NT2/D1 (cell line): ENCODE results near the gene LIN37.

Experiments
- DNase-seq: peaks from one replicate; pipeline ENCODE4 v3.0.0-alpha.2; 2011; ENCODE audit warnings: low read depth, low spot score
- H3K27me3 ChIP-seq: 2 replicates; pipeline ENCODE4 v1.6.0; 2011; ENCODE audit warnings: mild to moderate bottlenecking; ENCODE audit not compliant: insufficient read length, insufficient read depth
- H3K36me3 ChIP-seq: 2 replicates; pipeline ENCODE4 v1.6.1; 2011; ENCODE audit warnings: mild to moderate bottlenecking, low read length, mixed read lengths; ENCODE audit not compliant: insufficient read depth, insufficient read length
- H3K4me1 ChIP-seq: 2 replicates; pipeline ENCODE4 v1.5.1; 2011; ENCODE audit not compliant: insufficient read depth, insufficient read length
- H3K4me3 ChIP-seq: 2 replicates; pipeline ENCODE4 v1.5.1; 2011; ENCODE audit warnings: low read depth; ENCODE audit not compliant: insufficient read length
- H3K9ac ChIP-seq: 2 replicates; pipeline ENCODE4 v1.6.0; 2011; ENCODE audit warnings: low read depth; ENCODE audit not compliant: insufficient read length
- H3K9me3 ChIP-seq: 2 replicates; pipeline ENCODE4 v1.5.1; 2011; ENCODE audit warnings: mild to moderate bottlenecking, low read length; ENCODE audit not compliant: insufficient read depth
- SUZ12 ChIP-seq: IDR thresholded peaks from 2 replicates; pipeline ENCODE4 v1.6.1; 2011; ENCODE audit not compliant: insufficient read length, insufficient read depth; ENCODE audit errors: extremely low read depth
- YY1 ChIP-seq: IDR thresholded peaks from 2 replicates; pipeline ENCODE4 v1.6.1; 2011; ENCODE audit not compliant: insufficient read length, insufficient read depth
- ZNF274 ChIP-seq: IDR thresholded peaks from 2 replicates; pipeline ENCODE4 v1.6.1; 2011; ENCODE audit warnings: mild to moderate bottlenecking, low read depth, low read length

Gene LIN37

GRCh38 chr19:35732540-35733179, 15.7 kb upstream of the LIN37 start:
- H3K36me3 ChIP-seq, result peaks cover 95% of the 10 kb centered on the region
- TF ChIP-seq ZNF274 (no peak), YY1 (no peak), SUZ12 (no peak)
- DNase-seq, result no peak
- H3K9ac ChIP-seq, result no peak overlapping the region
- peaks cover 2% of the 10 kb centered on the region for H3K4me1 ChIP-seq
- no peak overlapping the region for H3K4me3 ChIP-seq
- H3K27me3 ChIP-seq, result no peaks in the 10 kb centered on the region
- H3K9me3 ChIP-seq, result no peaks in the 10 kb centered on the region

DNA sequence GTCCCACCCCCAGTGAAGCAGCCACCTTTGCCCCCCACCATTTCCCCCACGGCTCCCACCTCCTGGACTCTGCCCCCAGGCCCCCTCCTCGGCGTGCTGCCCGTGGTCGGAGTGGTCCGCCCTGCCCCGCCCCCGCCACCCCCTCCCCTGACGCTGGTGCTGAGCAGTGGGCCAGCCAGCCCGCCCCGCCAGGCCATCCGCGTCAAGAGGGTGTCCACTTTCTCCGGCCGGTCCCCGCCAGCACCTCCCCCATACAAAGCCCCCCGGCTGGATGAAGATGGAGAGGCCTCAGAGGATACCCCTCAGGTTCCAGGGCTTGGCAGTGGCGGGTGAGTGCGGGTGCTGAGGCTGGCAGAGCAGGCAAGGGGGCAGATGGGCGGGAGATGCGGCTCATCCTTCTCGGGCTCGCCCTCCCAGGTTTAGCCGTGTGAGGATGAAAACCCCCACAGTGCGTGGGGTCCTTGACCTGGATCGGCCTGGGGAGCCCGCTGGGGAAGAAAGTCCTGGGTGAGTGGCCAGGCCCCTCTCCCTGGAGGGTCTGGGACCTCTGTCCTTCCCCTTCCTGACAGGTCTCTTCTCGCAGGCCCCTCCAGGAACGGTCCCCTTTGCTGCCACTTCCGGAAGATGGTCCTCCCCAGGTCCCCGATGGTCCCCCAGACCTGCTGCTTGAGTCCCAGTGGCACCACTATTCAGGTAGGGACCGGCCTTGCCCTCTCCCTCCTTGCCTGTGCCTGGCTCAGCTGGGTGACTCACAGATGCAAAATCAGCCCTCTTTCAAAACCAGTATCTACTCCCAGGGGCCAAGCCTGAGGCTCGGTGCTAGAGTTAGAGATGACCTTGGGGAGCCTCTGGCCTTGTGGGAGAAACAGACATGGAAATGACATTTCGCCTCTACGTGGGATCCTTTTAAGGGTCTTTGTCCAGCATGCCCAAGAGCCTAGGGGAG, 14.9 kb upstream of the LIN37 start:
- peaks cover 95% of the 10 kb centered on the region for H3K36me3 ChIP-seq
- TF ChIP-seq SUZ12 (no peak), ZNF274 (no peak), YY1 (no peak)
- no peaks in the 10 kb centered on the region for H3K27me3 ChIP-seq
- no peaks in the 10 kb centered on the region for H3K9me3 ChIP-seq
- H3K9ac ChIP-seq, result no peak overlapping the region
- no peak for DNase-seq
- H3K4me1 ChIP-seq, result peaks cover 2% of the 10 kb centered on the region
- H3K4me3 ChIP-seq, result no peak overlapping the region

- Histone ChIP-seq H3K9ac (no peak overlapping the region), H3K9me3 (no peaks in the 10 kb centered on the region), H3K4me1 (peaks cover 2% of the 10 kb centered on the region), H3K36me3 (peaks cover 95% of the 10 kb centered on the region), H3K4me3 (no peak overlapping the region), H3K27me3 (no peaks in the 10 kb centered on the region)
- TF ChIP-seq ZNF274 (no peak), YY1 (no peak), SUZ12 (no peak)
- DNase-seq, result no peak
These were observed 14.1 kb upstream of the LIN37 start for GRCh38 chr19:35734273-35734672.

DNA sequence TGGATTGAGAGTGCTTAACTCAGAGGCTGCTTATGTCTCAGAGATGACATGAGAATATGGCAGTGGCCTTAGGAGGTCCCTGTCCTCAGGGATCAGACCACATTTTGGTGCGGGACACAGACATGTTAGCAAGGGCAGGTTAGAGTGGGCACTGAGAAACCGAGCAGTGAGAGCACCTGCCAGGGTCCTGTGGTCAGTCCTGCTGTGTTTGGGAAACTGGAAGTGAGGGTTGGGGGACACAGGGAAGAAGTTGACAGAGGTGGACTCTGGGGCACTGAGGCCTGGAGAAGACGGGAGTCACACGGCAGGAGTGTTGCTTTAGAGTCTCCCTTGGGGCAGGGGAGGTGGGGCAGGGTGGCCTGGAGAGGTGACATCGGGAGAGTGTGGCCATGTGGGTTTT, 13.5 kb upstream of the LIN37 start:
- Histone ChIP-seq H3K4me1 (peaks cover 4% of the 10 kb centered on the region), H3K4me3 (no peak overlapping the region), H3K36me3 (peaks cover 90% of the 10 kb centered on the region), H3K9me3 (no peaks in the 10 kb centered on the region), H3K9ac (no peak overlapping the region), H3K27me3 (no peaks in the 10 kb centered on the region)
- DNase-seq, result no peak
- TF ChIP-seq YY1 (no peak), SUZ12 (no peak), ZNF274 (no peak)

GRCh38 chr19:35736913-35737886, 11.2 kb upstream of the LIN37 start:
- H3K9me3 ChIP-seq, result no peaks in the 10 kb centered on the region
- peaks cover 4% of the 10 kb centered on the region for H3K4me1 ChIP-seq
- no peak for DNase-seq
- H3K27me3 ChIP-seq, result no peaks in the 10 kb centered on the region
- no peak overlapping the region for H3K9ac ChIP-seq
- H3K36me3 ChIP-seq, result peaks cover 69% of the 10 kb centered on the region
- TF ChIP-seq SUZ12, result no peak
- TF ChIP-seq ZNF274, result no peak
- no peak overlapping the region for H3K4me3 ChIP-seq

DNA sequence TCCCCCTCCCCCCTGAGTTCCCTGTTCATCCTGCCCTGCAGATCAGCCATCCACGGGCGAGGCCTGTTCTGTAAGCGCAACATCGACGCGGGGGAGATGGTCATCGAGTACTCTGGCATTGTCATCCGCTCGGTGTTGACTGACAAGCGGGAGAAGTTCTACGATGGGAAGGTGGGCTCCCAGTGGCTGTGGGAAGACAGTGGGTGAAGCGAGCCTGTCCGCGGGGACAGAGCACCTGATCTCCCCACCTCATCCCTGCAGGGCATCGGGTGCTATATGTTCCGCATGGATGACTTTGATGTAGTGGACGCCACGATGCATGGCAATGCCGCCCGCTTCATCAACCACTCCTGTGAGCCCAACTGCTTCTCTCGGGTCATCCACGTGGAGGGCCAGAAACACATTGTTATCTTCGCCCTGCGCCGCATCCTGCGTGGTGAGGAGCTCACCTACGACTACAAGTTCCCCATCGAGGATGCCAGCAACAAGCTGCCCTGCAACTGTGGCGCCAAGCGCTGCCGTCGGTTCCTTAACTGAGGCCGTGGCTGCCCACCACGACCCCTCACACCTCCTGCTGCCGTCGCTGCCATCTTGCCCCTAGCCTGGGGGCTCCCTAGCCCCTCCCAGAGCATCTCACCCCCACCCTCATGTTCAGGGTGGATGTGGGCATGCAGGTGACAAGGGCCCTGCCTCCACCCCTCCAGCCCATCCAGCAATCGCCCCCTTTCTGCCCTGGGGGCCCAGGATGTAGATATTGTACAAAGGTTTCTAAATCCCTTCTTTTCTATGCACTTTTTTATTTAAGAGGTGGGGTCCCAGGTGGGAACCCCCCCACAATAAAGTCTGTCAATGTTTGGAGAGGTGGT, 10.1 kb upstream of the LIN37 start:
- Histone ChIP-seq H3K9ac (no peak overlapping the region), H3K27me3 (no peaks in the 10 kb centered on the region), H3K36me3 (peaks cover 70% of the 10 kb centered on the region), H3K9me3 (no peaks in the 10 kb centered on the region), H3K4me1 (peaks cover 6% of the 10 kb centered on the region), H3K4me3 (no peak overlapping the region)
- DNase-seq, result no peak
- TF ChIP-seq SUZ12 (no peak), ZNF274 (no peak), YY1 (no peak)
